Brain microvascular endothelial cell (primary cell): ENCODE measurements around the gene MBD4.
A peak's percentile ranks its signal among the peaks of the same experiment; 100 is the strongest.
"Not testable (repeated sequence)": the region's sequence is repeated elsewhere in the genome, so short reads cannot be mapped to it uniquely, and the experiment has no call there.

ENCODE experiments used
- DNase-seq: peaks from one replicate; pipeline ENCODE4 v3.0.0-alpha.2; 2020
- H3K27ac ChIP-seq: fragments of 250-450 bp; sonication (Bioruptor Pico); 2 replicates; pipeline ENCODE4 v1.5.1; 2020; ENCODE audit warnings: mild to moderate bottlenecking, moderate library complexity
- H3K27me3 ChIP-seq: fragments of 250-450 bp; sonication (Bioruptor Pico); replicated peaks from 2 replicates; pipeline ENCODE4 v1.5.1; 2020; ENCODE audit warnings: mild to moderate bottlenecking
- H3K36me3 ChIP-seq: fragments of 250-450 bp; sonication (Bioruptor Pico); replicated peaks from 2 replicates; pipeline ENCODE4 v1.5.1; 2020; ENCODE audit warnings: mild to moderate bottlenecking
- H3K4me3 ChIP-seq: 2 replicates; pipeline ENCODE4 v1.5.1; 2011; ENCODE audit warnings: low read depth, mild to moderate bottlenecking, control low read depth, low read length, moderate library complexity
- CTCF ChIP-seq: IDR thresholded peaks from 2 replicates; pipeline ENCODE4 v1.5.1; 2011; ENCODE audit warnings: low read depth, mild to moderate bottlenecking, moderate library complexity, low read length, control low read depth, inconsistent platforms; ENCODE audit errors: missing control alignments
- in situ Hi-C: cut with HindIII; loops from 2 replicates; pipeline ENCODE4 v1.10.0; 2017; ENCODE audit warnings: low sequenced_read_pairs, low pct_ligation_motif_present

The MBD4 gene

GRCh38 chr3:129415378-129415777 is 24.4 kb downstream of the MBD4 start:
- in situ Hi-C loops = no loop called here
- no peak for DNase-seq
- no peaks in the 10 kb centered on the region for H3K27me3 ChIP-seq

GRCh38 chr3:129413687-129414506 is 25.9 kb downstream of the MBD4 start:
- in situ Hi-C loops = no loop called here
- Histone ChIP-seq H3K36me3 (no peaks in the 10 kb centered on the region), H3K27ac (peak overlapping the region; percentile 89), H3K4me3 (no peak overlapping the region), H3K27me3 (no peaks in the 10 kb centered on the region)
- DNase-seq = peak; percentile 98
- TF ChIP-seq CTCF = peak; percentile 9

More at GRCh38 chr3:129415378-129415777, 24.4 kb downstream of the MBD4 start:
- Histone ChIP-seq H3K27ac (no peak overlapping the region), H3K36me3 (no peaks in the 10 kb centered on the region), H3K4me3 (no peak overlapping the region)
- no peak for TF ChIP-seq CTCF

GRCh38 chr3:129413238-129413637 is 26.5 kb downstream of the MBD4 start:
- DNase-seq = peak; percentile 60
- in situ Hi-C loops, H3K27me3 ChIP-seq, H3K36me3 ChIP-seq, H3K4me3 ChIP-seq: not testable (repeated sequence)
- peak overlapping the region; percentile 89 for H3K27ac ChIP-seq

- TF ChIP-seq CTCF = no peak
- in situ Hi-C loops = no loop called here
- Histone ChIP-seq H3K36me3 (no peaks in the 10 kb centered on the region), H3K27ac (peak overlapping the region; percentile 89), H3K4me3 (no peak overlapping the region), H3K27me3 (no peaks in the 10 kb centered on the region)
- DNase-seq = peak; percentile 57
Measured at GRCh38 chr3:129412542-129413198, 27.1 kb downstream of the MBD4 start.

- no peaks in the 10 kb centered on the region for H3K27me3 ChIP-seq
- H3K36me3 ChIP-seq = no peaks in the 10 kb centered on the region
- DNase-seq = no peak
- no peak for TF ChIP-seq CTCF
- H3K27ac ChIP-seq = no peak overlapping the region
- no peak overlapping the region for H3K4me3 ChIP-seq
- in situ Hi-C loops = no loop called here
Measured at GRCh38 chr3:129410971-129411370, 28.8 kb downstream of the MBD4 start.

- Histone ChIP-seq H3K27ac (no peak overlapping the region), H3K4me3 (no peak overlapping the region), H3K36me3 (no peaks in the 10 kb centered on the region), H3K27me3 (no peaks in the 10 kb centered on the region)
- no peak for TF ChIP-seq CTCF
- no peak for DNase-seq
- in situ Hi-C loops = no loop called here
Measured at GRCh38 chr3:129409541-129409940, 30.2 kb downstream of the MBD4 start.
